Measurements from ENCODE around the gene PIGW.
"Not testable (repeated sequence)": the region's sequence is repeated elsewhere in the genome, so short reads cannot be mapped to it uniquely, and the experiment has no call there.

Gene PIGW

DNA sequence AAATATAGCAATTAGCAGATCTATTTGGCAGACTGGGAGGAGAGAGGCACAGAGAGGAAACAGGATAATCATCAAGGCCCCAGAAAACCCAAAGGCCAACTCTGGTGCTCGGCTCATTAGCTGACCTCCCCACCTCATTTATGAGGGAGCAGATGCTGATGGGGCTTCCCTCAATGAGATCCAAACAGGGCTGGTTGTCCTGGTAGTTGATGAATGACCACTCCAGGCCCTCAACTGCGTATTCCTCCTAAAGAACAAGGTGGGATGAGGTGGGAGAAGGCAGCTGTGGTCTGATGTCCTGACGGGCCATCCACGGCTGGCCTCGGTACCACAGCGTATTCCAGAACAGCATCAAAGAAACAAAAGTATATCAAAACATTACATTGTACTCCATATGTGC lies 27.5 kb upstream of the PIGW start:
- in situ Hi-C loops (cut with MboI; ENCODE audit: low sequenced_read_pairs): no loop called here

DNA sequence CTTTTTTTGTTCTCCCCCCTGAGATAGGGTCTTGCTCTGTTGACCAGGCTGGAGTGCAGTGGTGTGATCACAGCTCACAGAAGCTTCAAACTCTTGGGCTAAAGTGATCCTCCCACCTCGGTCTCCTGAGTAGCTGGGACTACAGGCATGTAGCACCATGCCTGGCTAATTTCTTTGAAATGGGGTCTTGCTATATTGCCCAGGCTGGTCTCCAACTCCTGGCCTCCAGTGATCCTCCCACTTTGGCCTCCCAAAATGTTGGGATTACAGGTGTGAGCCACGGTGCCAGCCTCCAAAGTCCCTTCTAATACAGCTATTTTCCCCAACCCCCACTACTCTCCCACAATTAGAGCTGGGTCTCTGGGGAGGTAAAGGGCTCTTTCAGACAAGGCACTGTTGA lies 26.3 kb upstream of the PIGW start:
- in situ Hi-C loops (cut with MboI; ENCODE audit: low sequenced_read_pairs): not testable (repeated sequence)

DNA sequence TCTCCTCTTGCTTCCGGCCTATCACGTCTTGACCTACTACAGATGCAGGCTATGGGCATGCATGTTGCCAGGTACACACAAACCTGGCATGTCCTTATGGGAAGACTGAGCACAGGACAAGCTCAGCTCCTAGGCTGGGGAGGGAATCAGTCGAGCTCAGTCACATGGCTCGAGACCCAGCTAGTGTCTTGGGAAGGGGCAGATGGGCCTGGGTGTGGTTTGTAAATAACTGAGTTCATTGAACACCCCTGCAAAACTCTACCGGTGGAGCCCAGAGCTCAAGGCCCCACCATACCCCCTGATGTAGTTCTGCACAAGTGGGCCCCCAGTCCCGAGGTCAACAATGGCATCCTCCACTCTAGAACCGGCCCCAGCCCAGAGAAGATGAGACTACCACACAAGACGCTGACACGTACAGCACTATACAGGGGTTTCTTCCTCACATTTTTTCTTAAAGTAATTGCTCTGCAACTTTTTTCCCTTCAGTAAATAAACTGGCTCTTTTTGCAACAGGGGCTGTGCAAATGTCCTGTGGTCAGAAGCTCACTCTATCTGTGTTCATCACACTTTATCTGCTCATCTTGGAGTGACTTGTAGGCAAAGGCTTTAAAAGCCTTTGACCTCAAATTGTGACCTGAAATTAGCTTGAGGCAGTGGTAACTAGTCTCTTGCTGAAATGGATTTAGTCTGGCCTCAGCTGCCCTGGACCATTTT lies 25.4 kb upstream of the PIGW start:
- in situ Hi-C loops (cut with MboI; ENCODE audit: low sequenced_read_pairs): no loop called here

DNA sequence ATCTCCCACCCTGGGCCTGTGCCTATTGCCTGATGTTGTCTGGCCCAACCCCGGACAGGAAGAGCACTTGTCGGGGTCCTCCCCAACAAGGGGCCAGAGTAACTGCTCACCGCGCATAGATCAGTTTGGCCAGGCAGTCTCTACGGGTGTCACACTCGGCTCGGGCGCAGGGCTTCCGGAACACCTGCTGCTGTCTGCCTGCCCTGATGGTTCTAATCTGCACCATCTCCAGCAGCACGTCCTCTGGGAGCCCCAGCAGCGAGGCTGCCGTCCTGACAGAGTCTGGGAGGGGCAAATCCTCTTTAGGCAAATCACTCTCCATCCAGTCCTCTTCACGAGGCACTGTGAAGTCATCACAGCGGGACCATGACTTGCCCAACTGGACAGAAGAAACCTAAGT lies 24.2 kb upstream of the PIGW start:
- in situ Hi-C loops (cut with MboI; ENCODE audit: low sequenced_read_pairs): no loop called here

DNA sequence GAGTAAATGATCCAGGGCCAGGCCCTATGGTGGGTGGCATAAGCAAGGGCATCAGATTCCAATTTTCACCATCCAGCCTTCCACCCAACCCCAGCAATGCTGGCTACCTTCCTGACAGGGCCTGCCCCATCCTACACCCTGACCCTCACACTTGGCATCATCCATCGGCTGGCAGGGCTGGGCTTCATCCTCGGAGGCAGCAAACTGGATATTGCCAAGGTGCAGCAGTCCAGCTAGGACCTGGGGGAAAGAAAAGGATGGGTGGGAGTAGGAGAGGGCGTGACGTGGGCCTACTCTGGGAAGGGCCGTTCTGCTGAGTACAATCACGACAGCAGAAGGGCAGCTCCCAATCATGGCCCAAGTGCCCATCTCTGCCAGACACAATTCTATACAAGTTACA lies 23.6 kb upstream of the PIGW start:
- in situ Hi-C loops (cut with MboI; ENCODE audit: low sequenced_read_pairs): no loop called here

DNA sequence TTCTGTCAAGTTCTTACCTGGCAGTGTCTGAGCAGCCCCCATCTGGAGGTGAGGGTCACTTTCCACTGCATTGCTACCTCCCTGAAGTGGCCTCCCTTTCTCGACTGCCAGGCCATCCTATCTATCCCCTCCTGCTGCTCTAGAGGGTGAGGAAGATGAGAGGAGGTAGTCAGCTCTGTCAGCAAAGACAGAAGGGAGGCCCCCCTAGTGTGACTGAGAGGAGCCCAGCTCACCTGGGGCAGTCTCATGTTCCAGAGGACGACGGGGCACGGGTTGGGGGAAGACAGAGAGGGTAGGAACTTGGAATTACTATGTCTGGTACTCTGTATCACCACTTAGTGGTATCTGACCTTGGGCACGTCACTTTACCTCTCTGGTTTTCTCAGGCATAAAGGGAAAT lies 22.1 kb upstream of the PIGW start:
- in situ Hi-C loops (cut with MboI; ENCODE audit: low sequenced_read_pairs): no loop called here

DNA sequence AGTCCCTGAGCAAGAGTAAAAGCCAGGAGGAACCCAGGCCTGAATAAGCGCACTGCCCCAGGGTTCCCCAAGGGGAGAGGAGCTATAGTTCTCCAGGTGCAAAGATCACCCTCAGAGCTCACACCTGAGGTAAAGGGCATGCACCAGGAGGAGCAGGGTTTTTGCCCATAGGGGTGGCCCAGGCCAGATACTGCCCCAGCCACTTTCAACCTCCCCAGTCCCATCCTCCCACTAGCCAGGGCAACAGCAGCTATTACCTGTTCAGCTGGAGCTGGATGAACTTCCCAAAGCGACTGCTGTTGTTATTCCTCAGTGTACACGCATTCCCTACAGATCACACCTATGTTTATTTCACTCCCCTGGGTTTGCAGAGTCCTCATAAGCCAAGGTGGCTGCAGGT lies 19.9 kb upstream of the PIGW start:
- in situ Hi-C loops (cut with MboI; ENCODE audit: low sequenced_read_pairs): no loop called here

DNA sequence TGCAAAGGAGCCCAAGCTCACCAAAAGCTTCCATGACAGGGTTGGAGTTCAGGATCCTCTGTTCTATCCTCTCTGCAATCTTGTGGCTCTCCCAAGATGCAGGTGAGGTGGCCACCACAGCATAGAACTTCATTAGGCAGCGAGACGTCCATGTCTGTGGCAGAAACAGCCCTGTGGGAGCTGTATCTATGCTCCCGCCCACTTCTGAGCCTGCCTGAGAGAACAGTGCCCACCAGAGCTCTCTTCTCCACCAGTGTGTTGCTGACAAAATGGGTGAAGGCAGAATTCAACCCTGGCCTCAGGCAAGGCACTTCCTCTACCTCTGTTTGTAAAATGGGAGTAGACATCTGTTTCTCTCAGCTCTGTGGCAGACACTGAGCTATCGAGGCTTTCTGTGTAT lies 18.9 kb upstream of the PIGW start:
- in situ Hi-C loops (cut with MboI; ENCODE audit: low sequenced_read_pairs): no loop called here

DNA sequence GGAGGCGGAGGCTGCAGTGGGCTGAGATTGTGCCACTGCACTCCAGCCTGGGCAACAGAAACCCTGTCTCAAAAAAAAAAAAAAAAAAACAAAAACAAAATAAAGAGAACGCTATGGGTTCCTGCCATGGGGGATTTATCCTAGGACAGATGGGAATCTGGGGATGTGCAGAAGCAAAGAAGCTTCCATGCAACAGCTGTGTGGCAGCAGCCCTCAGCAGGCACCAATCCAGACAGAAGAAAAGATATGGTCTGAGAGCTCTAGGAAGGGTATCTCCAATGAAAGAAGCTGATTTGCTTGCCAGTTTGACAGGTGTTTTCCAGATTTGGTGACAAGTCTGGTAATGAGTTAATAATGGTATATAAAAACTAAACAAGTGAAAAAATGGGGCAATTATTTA lies 11.7 kb upstream of the PIGW start:
- in situ Hi-C loops (cut with MboI; ENCODE audit: low sequenced_read_pairs): no loop called here

DNA sequence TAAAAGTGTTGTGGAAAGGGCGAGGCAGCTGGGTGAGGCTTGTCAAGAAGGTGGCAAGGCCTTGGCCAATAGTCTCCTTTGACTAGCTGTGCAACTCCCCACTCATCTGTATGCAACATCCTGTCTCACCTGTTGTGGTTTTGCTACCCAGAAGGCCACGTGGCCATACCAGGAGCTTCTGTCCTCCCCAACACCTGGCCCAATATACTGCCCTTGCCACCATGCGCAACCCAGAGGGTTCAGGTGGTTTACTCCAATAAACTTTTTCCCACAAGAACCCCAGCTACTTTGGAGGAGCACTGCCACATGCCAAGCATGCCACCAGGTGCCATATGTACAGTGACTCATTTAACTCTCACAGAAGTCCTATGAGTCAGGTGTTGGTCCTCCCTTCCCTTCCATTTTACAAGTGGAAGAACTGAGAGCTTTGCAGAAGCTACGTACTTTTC lies 10.3 kb upstream of the PIGW start:
- in situ Hi-C loops (cut with MboI; ENCODE audit: low sequenced_read_pairs): no loop called here

DNA sequence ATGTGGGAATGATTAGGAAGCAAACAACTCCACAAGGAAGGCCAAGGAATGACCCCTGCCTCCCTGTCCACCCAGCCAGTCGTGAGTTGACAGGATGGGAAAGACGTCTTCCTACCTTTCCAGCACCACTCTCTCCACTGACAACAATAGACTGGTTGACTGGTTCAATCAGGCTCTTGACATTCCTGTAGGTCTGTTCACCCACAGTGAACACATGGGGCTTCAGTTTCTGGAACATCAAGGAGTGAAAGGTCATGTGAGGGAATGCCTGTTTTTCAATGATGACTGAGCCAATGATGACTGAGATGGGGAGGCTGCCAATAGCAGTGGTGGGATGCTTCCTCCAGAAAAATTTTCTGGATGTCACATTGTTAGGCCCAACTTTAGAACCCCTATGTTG lies 9.7 kb upstream of the PIGW start:
- in situ Hi-C loops (cut with MboI; ENCODE audit: low sequenced_read_pairs): no loop called here

DNA sequence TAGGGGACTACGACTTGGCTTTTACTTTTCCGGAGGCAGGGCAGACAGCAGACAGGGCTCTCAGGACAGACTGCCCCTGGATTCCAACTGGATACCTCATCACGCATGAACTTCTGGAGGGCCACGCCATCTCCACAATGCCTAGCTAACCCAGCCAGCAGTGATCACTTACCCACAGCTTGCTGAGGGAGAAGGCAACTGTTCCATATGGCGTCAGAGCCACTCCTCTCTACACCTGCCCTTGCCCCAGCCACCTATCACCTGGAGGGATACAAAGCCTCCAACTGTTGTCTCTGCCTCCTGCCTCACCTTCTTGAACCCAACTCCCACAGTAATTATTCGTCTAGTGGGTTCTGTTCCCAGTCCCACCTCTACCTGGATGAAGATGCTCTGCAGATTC lies 8.9 kb upstream of the PIGW start:
- in situ Hi-C loops (cut with MboI; ENCODE audit: low sequenced_read_pairs): no loop called here

DNA sequence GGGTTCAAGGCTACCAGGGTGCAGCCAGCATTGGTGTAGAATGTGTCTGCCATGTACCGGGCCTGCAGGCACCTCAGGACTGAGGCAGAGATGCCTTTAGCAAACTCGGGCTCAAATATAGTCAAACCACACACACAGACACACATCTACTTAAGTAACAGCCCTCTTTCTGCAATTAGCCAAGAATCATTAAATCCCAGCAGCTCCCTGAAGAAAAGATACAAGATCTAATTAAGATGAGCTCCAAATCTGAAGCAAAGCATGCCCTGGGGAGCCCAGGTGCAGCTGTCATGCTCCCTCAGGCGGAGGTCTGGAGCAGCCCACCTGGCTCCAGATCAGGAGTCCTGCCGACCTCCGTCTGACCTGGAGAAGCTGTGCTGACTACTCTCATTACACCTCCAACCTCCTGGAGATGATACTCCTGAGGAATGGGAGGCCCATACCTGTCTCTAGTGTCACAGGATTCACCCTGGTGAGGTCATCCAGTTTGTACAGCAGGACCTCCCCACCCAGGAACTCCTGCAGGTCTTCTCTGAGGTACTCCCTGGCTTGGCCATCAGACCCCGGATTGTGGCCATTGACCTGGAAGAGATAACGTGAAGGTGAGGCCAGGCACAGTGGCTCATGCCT lies 7.1 kb upstream of the PIGW start:
- in situ Hi-C loops (cut with MboI; ENCODE audit: low sequenced_read_pairs): no loop called here

DNA sequence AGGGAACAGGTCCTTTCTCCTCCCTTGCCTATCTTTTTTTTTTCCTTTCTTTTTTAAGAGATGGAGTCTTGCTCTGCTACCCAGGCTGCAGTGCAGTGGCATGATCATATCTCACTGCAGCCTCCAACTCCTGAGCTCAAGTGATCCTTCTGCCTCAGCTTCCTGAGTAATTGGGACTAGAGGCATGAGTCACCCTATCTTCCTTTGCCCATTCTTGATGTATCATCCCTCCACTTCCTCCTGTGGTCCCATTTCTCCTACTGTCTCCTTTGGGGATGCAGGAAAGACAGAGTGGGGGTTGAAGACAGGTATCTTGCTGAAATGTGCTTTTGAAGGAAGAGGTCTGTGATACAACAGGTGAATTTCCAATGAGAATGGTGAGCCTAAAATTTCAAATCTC lies 5.7 kb upstream of the PIGW start:
- in situ Hi-C loops (cut with MboI; ENCODE audit: low sequenced_read_pairs): no loop called here

DNA sequence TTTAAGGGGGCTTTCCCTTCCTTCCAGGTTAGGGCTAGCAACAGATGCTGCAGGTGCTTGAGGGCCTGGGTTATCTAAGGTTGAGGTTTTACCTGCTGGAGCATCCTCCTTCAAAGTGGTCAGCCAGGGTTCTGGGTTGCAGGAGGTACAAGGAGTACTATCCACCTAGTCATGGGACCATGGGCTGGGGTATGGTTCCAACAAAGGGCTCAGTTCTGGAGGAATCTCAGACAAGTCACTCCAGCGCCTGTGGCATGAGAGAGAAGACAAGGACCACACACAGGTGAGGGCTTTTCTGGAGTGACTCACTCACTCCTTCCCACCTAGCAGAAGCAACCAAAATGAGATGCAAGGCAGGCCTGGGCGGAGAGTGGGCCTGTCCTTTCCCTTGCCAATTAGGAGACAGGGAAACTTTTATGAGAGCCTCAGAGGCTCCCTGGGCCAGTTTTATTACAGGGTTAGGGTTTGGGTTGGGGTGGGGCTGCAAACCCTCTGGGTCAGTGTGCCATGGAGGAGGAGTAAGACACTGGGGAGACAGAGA lies 2.3 kb upstream of the PIGW start:
- in situ Hi-C loops (cut with MboI; ENCODE audit: low sequenced_read_pairs): no loop called here

DNA sequence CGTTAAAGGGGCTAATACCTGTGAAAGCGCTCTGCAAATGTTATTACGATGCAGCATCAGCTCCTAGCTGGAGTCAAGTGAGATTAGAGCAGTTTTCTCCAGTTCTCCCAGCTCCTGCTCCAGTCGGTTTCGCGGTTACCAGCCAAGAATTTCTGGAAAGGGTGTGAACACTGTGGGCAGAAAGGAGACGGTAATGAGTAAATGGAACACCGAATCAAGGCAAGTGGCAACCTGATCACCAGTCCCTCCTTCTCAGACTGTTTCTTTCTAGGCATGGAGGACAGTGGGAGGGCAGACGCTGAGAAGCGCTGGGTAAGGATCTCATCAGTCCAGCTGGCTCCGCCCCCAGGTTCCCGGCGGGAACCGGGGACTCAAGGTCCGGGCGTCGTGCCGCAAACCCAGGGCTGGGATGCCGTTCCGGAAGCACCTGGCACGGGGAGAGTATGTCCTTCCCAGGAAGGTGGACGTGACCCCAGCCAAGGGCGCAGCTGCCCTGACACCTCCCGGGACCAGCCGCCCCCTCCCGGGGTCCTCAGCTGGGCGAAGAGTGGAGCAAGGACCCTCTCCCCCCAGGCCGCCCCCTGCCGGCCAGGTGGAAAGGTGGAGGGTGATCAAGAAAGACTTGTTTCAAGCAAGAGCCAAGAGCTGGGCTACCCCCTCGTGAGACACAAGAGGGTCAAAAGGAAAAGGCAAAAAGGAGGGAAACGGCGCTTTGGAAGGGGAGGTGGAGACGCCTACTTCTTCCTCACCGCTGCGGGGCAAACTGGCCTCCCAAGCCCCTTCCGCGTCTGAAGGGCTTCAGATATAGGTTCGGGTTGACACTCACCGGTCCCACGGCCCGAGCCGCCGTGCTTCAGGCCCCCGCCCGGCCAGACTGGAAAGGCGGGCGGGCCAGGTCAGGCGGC lies 600 bp upstream of the PIGW start:
- in situ Hi-C loops (cut with MboI; ENCODE audit: low sequenced_read_pairs): no loop called here

DNA sequence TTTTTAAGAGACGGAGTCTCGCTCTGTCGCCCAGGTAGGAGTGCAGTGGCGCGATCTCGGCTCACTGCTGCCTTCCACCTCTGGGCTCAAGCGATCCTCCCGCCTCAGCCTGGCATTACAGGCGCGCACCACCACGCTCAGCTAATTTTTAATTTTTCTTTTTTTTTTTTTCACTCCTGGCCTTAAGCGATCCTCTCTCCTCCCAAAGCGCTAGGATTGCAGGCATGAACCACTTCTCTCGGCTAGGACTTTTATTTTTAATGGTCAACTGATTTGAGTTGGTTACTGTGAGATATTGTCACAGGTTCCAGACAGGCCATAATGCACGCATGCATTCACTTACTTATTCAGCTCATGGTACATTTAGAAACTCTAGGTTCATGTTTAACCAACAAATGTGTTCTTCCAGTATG lies 888 bp downstream of the PIGW start:
- in situ Hi-C loops (cut with MboI; ENCODE audit: low sequenced_read_pairs): no loop called here

DNA sequence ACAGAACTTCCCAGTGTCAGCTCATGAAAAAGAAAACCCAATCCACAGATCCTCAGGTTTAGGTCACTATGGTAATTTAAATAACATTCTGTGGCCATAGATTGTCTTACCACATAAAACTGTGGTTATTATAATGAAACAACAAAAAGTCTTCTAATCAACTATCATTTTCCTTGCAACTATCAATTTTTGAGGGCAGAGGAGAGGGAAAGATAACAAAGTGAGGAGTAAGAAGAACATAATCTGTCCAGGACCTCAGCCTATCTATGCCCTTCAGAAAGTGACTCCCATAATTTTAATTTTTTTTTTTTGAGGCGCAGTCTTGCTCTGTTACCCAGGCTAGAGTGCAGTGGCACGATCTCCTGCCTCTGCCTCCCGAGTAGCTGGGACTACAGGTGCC lies 5.9 kb downstream of the PIGW start:
- in situ Hi-C loops (cut with MboI; ENCODE audit: low sequenced_read_pairs): no loop called here

DNA sequence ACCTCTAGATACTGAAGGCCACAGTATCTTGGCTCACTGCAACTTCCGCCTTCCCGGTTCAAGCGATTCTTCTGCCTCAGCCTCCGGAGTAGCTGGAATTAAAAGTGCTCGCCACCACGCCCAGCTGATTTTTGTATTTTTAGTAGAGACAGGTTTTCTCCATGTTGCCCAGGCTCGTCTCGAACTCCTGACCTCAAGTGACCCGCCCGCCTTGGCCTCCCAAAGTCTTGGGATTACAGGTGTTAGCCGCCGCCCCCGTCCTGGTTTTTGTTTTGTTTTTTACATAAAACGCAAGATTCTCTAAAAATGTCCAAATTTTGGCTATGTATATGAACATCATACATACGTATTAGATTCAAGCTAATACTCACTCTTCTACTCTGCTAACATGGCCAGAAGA lies 8.0 kb downstream of the PIGW start:
- in situ Hi-C loops (cut with MboI; ENCODE audit: low sequenced_read_pairs): no loop called here

DNA sequence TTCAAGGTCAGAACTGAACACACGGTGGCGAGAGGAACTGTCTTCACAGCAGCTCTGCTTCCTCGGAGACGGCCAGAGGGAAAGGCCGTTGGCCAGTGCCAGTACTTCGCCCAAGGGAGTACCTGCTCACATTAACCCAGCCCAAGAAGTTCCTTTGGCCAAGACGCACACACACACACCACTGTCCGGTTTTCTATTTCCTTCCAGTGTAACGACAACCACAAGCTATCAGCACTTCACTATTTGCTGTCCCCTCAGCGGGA lies 9.2 kb downstream of the PIGW start:
- in situ Hi-C loops (cut with MboI; ENCODE audit: low sequenced_read_pairs): no loop called here

DNA sequence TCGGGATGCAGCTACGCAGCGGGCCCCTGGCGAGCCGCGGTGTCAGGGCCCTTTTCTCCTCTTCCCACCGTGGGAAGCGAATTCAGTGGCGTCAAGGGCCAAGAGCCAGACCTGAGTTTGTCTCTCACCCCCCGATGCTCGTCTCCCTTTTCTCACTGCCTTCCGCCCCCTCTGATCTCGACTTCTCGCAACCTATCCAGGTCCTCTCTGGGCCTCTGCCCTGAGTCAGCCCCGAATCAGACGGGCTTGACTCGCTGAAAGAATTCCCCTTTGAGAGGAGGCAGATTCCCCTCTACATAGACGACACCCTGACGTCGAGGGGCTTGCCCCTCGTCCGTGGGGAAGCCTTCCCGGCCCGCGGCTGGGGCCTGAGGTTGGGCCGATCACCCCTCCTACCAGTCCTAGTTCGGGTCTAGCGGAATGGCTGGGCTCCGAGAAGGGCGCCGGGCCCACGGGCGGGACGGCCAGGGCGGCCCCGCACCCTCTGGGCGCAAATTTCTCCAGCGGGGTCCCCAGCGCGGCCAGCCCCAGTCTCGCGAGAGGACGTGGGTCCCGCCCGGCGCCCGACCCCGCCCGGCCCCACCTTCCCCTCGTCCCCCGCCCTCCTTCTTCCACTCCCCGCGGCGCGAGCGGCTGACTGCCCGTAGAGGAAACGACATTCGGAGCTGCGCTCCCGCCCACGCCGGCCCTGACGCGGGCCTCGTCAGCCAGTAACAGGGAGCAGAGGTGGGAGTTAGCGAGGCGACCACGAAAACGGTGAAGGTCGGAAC lies 9.7 kb downstream of the PIGW start, which contains the start of gene GGNBP2:
Gene GGNBP2 (plus strand): TSS at position 613 of the 770 bp plus-strand sequence. CDS start 806 bp downstream, outside the sequence.
- in situ Hi-C loops (cut with MboI; ENCODE audit: low sequenced_read_pairs): no loop called here
